ENCODE data around the gene HJURP. TPM values are rescaled to one million over a fixed set of nuclear protein-coding genes. Genes with fewer than 3 reads are reported as not detected.
"Not testable (repeated sequence)": the region's sequence is repeated elsewhere in the genome, so short reads cannot be mapped to it uniquely, and the experiment has no call there.

HJURP gene, protein sequence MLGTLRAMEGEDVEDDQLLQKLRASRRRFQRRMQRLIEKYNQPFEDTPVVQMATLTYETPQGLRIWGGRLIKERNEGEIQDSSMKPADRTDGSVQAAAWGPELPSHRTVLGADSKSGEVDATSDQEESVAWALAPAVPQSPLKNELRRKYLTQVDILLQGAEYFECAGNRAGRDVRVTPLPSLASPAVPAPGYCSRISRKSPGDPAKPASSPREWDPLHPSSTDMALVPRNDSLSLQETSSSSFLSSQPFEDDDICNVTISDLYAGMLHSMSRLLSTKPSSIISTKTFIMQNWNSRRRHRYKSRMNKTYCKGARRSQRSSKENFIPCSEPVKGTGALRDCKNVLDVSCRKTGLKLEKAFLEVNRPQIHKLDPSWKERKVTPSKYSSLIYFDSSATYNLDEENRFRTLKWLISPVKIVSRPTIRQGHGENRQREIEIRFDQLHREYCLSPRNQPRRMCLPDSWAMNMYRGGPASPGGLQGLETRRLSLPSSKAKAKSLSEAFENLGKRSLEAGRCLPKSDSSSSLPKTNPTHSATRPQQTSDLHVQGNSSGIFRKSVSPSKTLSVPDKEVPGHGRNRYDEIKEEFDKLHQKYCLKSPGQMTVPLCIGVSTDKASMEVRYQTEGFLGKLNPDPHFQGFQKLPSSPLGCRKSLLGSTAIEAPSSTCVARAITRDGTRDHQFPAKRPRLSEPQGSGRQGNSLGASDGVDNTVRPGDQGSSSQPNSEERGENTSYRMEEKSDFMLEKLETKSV
- polyA plus RNA-seq (ENCODE audit: insufficient read depth in 1 of 5, insufficient read length in 5 of 5, low replicate concordance in 1 of 5) = 10 to 100 TPM; 15.4 to 48.8 (median 28.9) TPM
- long read RNA-seq, donor 1, partial matches to known transcripts = 10 of 12 reads
- long read RNA-seq, donor 1, other reads (novel, unspliced or antisense) = 0 of 12 reads
- long read RNA-seq, donor 2, partial matches to known transcripts = 16 of 20 reads
- long read RNA-seq, donor 2, other reads (novel, unspliced or antisense) = 0 of 20 reads
- long read RNA-seq, donor 3, partial matches to known transcripts = 5 of 6 reads
- long read RNA-seq, donor 3, other reads (novel, unspliced or antisense) = 0 of 6 reads
- long read RNA-seq, donor 4, partial matches to known transcripts = 6 of 6 reads
- long read RNA-seq, donor 4, other reads (novel, unspliced or antisense) = 0 of 6 reads
- long read RNA-seq, donor 5, partial matches to known transcripts = 22 of 23 reads
- long read RNA-seq, donor 5, other reads (novel, unspliced or antisense) = 0 of 23 reads
- long read RNA-seq, donor 6, partial matches to known transcripts = 0 of 8 reads
- long read RNA-seq, donor 6, other reads (novel, unspliced or antisense) = 5 of 8 reads
- long read RNA-seq, donor 7, partial matches to known transcripts = 6 of 6 reads
- long read RNA-seq, donor 7, other reads (novel, unspliced or antisense) = 0 of 6 reads
- long read RNA-seq, donor 8 = 0 reads

DNA sequence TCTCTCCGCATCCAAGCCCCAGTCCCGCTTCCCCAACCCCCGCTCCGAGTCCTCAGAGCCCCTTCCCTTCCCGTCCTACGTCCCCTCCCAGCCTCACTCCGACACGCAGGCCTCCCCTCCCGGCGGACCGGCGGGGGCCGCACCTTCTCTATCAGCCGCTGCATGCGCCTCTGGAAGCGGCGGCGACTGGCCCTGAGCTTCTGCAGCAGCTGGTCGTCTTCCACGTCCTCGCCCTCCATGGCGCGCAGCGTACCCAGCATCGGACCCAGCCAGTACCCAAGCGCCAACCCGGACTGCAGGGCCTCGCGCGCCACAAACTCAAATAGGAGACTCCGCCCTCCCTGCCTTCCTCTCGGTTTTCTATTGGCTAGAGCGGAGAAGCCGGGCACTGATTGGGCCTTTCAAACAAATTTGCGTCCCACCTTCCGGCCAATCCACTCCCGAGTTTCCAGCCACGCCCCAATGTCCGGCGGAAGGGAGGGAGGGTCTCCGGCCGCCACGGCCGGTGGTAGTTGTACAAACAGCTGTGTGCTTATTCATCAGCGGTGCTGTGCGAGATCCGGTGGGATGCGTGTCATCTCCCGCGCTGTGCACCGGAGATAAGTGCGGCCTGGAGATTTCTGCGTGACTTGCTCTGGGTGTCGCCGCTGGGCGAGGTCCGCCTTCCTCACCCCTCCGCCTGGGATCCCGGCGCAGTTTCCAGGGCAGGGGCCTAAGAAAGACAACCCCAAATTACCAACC is at the start of gene HJURP:
TSS of gene HJURP (minus strand) at position 295 of the 741 bp plus-strand sequence. CDS start at position 260, 35 bp downstream.
- DNase-seq = peak; percentile 90 to 93

DNA sequence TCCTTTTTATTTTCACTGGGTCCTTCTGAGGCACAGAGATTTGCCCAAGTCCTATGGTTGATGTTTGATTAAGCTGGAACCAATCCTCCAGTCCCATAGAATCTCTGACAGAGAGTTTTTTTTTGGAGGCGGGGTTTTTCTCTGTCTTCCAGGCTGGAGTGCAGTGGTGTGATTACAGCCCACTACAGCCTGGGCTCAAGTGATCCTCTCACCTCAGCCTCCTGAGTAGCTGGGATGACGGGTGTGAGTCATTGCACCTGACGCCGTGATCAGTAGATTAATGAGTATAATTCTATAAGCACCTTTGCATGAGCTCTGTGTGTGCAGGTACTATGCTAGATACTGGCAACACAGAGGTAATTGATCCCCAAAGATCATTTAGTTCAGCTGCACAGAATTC is 47.5 kb upstream of the HJURP start:
- DNase-seq = no peak

DNA sequence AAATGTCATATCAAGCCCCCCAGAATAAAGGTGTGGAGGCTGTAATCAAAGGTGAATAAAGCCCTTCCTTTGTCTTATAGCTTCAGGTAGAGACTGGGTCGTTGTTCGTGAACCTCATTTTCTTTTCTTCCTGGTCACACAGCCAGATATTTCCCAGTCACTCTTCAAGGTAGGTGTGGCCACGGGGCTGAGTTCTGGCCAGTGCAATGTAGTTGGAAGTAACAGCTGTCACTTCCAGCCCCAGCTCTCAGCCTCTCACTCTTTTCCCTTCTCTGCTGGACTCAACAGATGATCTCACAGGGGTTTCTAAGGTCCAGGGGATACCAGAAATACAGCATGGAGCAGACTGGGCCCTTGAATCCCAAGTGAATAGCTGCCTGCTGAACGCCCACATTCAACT is 47.0 kb upstream of the HJURP start:
- no peak for DNase-seq

DNA sequence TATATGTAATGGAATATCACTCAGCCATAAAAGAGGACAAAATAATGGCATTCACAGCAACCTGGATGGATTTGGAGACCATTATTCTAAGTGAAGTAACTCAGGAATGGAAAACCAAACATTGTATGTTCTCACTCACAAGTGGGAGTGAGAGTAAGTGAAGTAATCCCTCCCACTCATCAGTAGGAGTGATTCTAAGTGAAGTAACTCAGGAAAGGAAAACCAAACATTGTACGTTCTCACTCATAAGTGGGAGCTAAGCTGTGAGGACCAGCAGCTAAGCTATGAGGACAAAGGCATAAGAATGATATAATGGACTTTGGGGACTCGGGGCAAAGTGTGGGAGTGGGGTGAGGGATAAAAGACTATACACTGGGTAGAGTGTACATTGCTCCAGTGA is 41.9 kb upstream of the HJURP start:
- not testable (repeated sequence) for DNase-seq

DNA sequence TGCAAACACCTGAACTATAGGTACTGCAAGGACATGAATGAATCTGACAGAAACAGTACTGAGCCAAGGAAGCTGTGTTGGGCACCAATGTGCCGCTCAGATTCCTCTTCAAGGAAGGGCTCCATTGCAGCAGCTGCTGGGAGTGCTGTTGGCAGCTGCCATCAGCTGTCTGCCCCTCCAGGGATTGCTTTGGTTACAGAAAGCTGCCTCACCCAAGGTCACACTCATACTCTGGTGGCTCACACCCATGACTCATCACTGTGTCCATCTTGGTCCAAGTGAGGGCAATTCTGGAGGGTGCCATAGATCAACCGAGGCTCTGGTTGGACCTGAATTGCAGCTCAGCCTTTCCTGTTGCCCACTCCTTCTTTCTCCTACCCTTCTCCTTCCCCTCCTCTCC is 38.5 kb upstream of the HJURP start:
- DNase-seq = no peak

DNA sequence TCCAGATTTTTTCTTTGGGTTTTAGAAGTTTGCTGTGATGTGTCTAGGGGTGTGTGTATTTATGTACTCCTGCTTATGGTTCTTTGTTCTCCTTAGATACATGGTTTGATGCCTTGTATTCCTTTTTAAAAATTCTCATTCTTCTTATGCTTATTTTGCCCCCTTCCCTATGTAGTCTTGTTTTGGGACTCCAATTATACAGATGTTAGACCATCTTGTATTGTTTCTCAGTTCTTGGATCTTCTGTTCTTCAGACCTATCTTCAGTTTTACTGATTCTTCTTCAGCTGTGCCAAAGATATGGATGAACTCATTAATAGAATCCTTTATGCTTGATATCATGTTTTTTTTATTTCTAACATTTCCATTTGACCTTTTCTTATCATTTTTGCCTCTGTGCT is 28.0 kb upstream of the HJURP start:
- DNase-seq = no peak

DNA sequence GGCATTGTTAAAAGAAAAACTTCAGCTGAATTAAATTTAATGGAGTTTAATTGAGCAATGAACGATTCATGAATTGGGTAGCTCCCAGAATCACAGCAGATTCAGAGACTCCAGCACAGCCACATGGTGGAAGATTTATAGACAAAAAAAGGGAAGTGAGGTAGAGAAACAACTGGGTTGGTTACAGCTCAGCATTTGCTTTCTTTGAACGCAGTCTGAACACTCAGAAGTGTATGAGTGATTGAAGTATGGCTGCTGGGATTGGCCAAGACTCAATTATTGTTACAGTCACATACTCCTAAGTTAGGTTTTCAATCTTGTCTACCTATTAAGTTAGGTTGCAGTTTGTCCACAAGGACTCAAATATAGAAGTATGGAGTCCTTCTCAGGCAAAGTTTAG is 17.8 kb upstream of the HJURP start:
- not testable (repeated sequence) for DNase-seq

DNA sequence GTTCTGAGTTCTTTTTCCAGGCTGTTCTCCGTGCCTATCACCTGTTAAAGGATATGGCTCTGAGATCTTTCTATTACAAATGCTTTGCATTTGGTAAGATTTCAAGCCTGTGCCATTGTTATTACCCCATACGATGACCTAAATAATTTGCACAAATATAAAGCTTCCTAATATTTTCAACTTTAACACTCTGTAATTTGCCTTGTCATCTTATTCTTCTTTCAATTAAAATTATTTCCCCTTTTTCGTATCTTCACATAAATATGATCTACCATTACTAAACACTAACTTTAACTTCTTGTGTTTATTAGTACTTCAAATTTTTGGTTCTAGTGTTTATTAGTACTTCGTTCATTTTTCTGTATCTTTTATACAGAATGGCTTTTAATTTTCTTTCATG is 17.1 kb upstream of the HJURP start:
- no peak for DNase-seq

DNA sequence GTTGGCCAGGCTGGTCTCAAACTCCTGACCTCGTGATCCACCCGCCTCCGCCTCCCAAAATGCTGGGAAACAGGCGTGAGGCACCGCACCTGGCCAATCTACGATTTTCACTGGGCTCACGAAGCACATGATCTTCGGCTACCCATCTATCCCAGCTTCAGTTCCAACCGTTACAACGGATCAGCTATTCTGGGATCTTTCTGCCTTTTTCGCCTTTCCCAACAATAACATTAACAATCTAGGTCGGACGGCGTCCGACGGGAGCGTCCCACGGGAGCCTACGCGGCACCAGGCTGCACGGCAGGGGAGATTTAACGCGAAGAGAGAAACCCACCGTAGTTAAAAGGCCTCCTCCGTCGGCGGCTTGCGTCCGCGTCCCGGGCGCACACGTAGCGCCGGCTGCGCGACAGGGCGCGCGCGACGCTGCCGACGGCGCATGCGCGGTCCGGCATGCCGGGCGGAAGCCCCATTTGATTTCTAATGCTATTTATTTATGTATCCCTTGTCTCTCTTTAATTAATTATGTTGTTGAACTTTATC is 13.7 kb upstream of the HJURP start, which contains the start of gene MSL3B:
TSS of gene MSL3B (minus strand) at position 394 of the 540 bp plus-strand sequence.
- DNase-seq = peak; percentile 24 to 31

DNA sequence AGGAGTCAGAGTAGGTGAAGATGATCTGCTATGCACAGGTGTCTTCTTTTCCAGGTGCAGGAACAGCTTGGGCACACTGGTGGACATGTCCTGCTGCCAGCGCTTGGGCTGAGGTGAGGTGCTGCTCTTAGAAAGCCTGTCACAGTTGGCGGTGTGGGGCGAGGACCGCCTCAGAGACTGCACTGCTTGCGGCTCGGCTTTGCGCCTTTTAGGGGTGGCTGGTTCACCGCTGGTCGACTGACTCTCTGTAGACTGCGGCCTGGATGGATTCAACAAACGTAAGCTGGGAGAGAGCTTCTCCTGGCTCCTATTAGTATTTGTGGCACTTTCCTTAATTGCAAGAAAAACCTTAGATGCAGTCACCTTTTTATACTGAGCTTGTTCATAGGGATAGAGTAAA is 12.1 kb upstream of the HJURP start:
- no peak for DNase-seq

DNA sequence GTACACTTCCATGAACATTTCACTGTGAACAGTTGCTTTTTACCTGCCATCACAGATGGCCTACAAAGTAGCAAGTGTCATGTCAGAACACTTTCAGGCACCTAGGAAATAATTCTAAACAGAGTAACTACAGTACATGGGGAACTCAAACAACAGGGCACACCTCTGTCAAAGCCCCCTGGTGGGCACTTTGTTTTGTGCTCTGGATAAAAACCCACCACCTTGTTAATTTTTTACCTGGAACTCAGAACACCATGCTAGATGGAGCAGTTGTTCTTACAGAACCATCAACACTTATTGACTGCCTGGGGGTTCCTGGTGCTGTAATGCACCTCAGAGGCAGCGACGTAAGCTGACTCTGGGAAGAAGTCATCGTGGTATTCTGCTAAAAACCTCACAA is 11.5 kb upstream of the HJURP start:
- no peak for DNase-seq

DNA sequence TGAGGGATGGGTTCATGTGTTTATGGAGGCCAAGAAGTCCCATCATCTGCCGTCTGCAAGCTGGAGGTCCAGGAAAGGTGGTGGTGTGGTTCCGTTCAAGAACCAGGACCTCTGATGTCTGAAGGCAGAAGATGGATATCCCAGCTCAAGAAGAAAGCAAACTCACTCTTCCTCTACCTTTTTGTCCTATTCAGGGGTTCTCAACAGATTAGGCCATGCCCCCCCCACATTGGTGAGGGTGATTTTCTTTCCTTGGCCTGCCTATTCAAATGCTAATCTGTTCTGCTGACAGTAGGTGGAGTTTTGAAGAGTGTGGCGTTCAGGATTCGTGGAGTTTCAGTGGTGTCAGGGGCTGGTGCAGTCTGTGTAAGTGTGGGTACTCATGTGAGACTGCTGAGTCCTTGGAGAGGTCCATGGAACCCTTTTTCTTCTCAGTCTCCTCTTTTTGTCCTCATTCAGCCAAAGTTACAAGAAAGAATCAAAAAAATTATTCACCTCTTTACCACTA is 8.0 kb upstream of the HJURP start:
- DNase-seq = no peak

DNA sequence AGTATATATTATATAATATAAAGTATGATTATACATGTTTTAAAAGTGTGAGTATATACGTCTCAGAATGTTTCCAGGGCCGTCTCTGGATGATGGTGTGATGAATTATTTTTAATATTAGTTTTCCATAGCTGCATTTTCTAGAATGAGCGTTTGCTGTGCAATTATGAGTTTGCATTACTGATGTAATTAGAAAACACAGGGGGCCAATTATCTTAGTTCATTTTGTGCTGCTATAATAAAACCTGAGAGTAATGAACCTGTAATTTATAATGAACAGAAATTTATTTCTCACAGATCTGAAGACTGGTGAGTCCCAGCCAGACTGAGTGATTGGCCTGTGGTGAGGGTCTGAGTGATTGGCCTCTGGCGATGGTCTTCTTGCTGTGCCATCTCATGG is 4.0 kb upstream of the HJURP start:
- no peak for DNase-seq

DNA sequence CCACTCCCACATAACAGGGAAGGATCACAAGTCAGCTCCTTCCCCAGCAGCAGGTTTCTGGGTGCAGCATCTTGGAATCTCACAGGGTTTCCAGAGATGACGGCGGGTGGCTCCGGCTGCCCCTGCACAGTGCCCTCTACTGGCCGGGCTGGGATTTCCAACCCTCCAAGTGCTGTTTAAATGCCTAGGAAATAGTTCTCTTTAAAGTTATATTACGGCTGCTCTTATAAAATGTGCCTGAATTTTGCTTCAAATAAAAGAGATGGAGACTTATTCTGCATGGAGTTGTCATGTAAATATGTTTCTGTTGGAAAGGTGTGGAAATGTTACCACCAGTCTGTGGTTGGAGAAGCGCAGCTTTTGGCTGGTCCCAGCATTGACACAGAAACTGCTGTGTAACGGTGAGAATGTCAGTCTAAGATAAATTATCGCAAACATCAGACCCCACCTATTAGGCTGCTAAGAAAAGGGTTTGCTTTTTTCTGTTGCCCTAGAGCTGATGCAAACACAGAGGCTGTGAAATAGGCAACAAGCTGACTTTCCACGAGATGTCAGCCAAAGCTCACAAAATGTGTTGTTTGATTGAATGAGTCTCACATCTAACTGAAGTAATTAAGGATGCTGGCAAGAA is 3.3 kb upstream of the HJURP start:
- DNase-seq = no peak

DNA sequence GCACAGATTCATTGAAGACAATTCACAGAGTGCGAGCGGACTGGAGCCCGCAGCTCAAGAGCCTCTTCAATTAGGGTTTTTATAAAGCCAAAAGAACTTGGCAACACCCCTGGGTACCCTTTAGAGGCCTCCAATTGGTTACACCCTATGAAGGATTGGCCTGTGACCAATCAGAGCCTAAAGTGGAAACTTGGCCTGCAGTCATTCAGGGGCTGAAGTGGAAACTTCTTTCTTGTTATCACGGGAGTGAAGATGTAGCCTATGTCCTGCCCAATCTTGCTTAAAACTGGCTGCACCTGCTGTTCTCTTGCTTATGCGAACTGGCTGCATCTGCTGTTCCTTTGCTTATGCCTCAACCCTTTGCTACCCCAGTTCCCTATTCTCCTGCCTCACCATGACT is 1.8 kb upstream of the HJURP start:
- no peak for DNase-seq

DNA sequence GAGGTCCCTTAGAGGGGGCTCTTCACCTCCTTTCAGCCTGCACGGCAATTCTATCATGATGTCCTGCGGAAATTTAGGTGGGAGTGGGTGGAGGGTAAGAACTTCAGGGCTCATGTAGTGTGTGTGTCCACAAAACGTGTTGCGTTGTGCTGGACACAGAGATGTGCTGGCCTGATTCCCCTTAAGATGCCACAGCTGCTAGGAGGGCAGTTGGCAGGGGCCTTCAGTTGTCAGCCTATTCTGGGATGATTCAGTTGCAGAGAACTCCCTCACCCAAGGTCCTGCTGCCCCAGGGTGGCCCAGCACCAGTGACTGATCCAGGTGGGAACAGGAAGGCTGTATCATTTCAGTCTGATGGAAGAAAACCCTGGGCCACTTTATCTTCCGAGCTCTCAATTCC is 1.0 kb upstream of the HJURP start:
- DNase-seq = no peak

DNA sequence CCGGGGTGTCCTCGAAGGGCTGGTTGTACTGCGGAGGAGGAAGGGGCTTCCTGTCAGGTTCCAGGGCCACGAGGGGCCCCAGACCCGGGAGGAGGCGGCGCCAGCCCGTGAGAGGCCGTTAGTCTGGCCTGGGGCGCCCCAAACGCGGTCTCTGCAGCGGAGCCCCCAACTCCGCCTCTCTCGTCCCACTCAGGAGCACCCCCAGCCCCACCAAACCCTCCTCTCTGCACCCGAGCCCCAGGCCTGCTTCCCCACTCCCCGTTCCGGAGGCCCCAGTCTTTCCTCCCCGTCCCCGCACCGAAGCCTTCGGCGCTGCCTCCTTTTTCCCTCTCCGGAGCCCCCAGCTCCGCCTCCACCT is 473 bp downstream of the HJURP start:
- no peak for DNase-seq

DNA sequence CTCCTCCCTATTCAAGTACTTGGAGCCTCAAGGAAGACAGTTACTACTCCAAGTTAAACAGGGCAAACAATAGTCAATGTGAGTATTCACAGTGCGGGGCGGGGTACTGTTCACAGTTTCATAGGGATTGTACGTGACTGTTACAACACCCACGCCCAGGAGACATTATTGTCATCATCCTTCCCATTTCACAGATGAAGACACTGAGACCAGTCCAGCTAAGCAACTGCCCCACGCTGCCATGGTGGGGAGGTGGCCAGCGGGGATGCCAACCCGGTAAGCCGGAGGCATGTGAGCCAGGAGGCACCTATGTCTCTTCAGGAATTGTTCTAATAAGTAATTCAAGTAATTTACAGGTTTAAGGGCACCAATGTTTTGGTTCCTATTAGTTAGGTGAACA is 982 bp downstream of the HJURP start:
- DNase-seq = no peak

DNA sequence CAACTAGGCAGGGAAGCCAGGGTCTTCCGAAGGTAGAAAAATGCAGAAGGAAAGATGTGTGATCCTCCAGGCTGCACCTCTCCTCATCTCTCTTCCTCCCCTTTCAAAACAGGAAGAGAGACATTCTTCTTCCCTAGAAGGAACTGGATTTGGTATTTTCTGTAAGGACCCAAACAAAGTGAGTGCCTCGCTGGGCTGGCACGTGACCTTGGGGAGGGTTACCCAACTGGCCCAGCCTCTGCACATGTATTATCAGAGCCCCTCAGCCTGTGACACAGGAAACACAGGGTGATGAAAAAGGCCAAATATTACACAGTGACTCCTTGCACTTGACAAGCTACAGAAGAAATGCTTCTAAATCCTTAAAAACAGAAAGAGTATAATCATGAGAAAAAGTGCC is 2.3 kb downstream of the HJURP start:
- DNase-seq = no peak

DNA sequence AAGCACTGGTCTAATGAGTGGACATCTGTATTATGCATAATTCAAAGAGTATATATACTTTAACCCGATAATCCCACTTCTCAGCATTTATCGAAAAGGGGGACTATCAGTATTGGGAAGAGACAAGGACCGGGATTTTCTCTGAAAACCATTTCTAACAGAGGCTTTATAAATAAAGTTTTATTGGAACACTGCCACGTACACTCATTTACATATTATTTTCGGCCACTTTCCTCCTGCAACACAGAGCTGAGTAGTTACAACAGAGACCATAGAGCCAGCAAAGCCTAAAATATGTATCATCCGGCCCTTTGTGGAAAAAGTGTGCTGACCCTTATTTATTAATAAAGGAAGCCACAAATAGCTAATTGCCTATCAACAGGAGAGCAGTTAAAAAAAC is 3.2 kb downstream of the HJURP start:
- DNase-seq = no peak

All from right lung (tissue), 10 donors.